ENCODE measurements around the gene SBF1. TPM values are rescaled to one million over a fixed set of nuclear protein-coding genes. Genes with fewer than 3 reads are reported as not detected.

Gene SBF1
- total RNA-seq, 1 experiment from 2014 or later = 97.2 TPM

- intact Hi-C loops (cut with micrococcal nuclease; ENCODE audit: unreplicated experiment) = no loop called here
- no peaks in the 10 kb centered on the region for H3K27me3 ChIP-seq (replicated peaks; ENCODE audit: insufficient read depth, low read depth, low read length, poor library complexity)
- TF ChIP-seq, protein P1, sequence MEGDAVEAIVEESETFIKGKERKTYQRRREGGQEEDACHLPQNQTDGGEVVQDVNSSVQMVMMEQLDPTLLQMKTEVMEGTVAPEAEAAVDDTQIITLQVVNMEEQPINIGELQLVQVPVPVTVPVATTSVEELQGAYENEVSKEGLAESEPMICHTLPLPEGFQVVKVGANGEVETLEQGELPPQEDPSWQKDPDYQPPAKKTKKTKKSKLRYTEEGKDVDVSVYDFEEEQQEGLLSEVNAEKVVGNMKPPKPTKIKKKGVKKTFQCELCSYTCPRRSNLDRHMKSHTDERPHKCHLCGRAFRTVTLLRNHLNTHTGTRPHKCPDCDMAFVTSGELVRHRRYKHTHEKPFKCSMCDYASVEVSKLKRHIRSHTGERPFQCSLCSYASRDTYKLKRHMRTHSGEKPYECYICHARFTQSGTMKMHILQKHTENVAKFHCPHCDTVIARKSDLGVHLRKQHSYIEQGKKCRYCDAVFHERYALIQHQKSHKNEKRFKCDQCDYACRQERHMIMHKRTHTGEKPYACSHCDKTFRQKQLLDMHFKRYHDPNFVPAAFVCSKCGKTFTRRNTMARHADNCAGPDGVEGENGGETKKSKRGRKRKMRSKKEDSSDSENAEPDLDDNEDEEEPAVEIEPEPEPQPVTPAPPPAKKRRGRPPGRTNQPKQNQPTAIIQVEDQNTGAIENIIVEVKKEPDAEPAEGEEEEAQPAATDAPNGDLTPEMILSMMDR (conservative IDR thresholded peaks at IDR 0.05; ENCODE audit: low read depth, low read length) = no peak
- TF ChIP-seq EZH2 (IDR thresholded peaks at IDR 0.05; ENCODE audit: borderline replicate concordance, low read depth, low read length, poor library complexity, severe bottlenecking) = no peak
- ChIA-PET CTCF (no interaction called here), POLR2A (ENCODE audit: low non-redundant PET) (no interaction called here)
- no peak overlapping the region for H3K27ac ChIP-seq (ENCODE audit: low read depth, low read length, poor library complexity, severe bottlenecking)
- H3K4me1 ChIP-seq (ENCODE audit: insufficient read depth, low read length, poor library complexity, severe bottlenecking) = no peaks in the 10 kb centered on the region
- peaks cover 65% of the 10 kb centered on the region for H3K36me3 ChIP-seq (ENCODE audit: insufficient read depth, low read length, poor library complexity, severe bottlenecking)
- no TSS peak for BruUV-seq (replicated peaks)
- no peaks in the 10 kb centered on the region for H3K9me3 ChIP-seq (ENCODE audit: low read depth, low read length, poor library complexity, severe bottlenecking)
- no peak for DNase-seq (ENCODE audit: low spot score)
- no peak overlapping the region for H3K4me3 ChIP-seq (ENCODE audit: low read depth, low read length, poor library complexity, severe bottlenecking)
Observed at GRCh38 chr22:50440544-50441249, 34.1 kb downstream of the SBF1 start.

DNA sequence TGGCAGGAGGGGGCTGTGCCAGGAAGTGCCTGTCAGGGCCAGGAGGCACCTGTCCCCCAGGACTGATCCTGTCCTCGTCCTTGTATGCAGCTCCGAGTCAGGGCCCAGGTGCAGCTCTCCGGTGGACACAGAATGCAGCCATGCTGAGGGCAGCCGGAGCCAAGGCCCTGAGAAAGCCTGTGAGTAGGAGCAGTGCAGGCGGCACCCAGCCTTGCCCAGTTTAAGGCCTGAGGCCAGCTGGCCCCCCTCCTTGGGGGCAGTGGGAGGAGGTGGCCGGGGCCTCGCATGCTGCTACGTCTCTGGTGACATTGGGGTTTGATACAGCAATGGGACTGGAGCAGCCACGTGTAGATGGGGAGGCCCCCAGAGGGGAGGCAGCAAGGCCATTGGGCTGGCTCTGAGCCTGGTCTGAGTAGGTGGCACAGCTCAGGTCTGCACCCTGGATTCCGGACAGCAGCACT, 34.9 kb downstream of the SBF1 start:
- no TSS peak for BruUV-seq (replicated peaks)

DNA sequence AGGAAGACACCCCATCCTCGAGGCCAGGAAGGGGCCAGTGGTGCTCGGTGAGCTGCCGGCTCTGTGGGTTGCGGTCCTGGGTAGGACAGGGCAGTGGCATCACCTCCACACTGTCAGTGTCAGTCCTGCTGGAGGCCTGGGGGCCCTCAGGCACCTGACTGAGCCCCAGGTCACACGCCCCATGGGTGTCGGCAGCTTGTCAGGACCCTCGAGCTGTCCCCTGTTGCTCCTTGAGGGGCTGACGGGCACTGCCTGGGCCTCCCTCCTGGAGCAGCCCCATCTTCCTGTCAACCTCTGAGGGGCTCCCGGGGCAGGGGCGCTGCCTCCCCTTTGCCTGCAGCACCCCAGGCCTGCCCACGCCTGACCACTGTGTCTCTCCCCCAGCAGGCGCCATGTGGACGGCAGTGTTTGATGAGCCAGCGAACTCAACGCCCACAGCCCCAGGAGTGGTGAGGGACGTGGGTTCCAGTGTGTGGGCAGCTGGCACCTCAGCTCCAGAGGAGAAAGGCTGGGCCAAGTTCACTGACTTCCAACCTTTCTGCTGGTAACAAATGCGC, 35.4 kb downstream of the SBF1 start:
- Histone ChIP-seq H3K27me3 (replicated peaks; ENCODE audit: insufficient read depth, low read depth, low read length, poor library complexity) (no peaks in the 10 kb centered on the region), H3K36me3 (ENCODE audit: insufficient read depth, low read length, poor library complexity, severe bottlenecking) (peaks cover 57% of the 10 kb centered on the region), H3K27ac (ENCODE audit: low read depth, low read length, poor library complexity, severe bottlenecking) (no peak overlapping the region), H3K9me3 (ENCODE audit: low read depth, low read length, poor library complexity, severe bottlenecking) (no peaks in the 10 kb centered on the region), H3K4me3 (ENCODE audit: low read depth, low read length, poor library complexity, severe bottlenecking) (no peak overlapping the region), H3K4me1 (ENCODE audit: insufficient read depth, low read length, poor library complexity, severe bottlenecking) (no peaks in the 10 kb centered on the region)
- intact Hi-C loops (cut with micrococcal nuclease; ENCODE audit: unreplicated experiment) = no loop called here
- TF ChIP-seq, protein P1 (conservative IDR thresholded peaks at IDR 0.05; ENCODE audit: low read depth, low read length) = no peak
- TF ChIP-seq EZH2 (IDR thresholded peaks at IDR 0.05; ENCODE audit: borderline replicate concordance, low read depth, low read length, poor library complexity, severe bottlenecking) = no peak
- BruUV-seq (replicated peaks) = no TSS peak
- ChIA-PET POLR2A (ENCODE audit: low non-redundant PET) (no interaction called here), CTCF (no interaction called here)
- DNase-seq (ENCODE audit: low spot score) = no peak

More for the DNA sequence above, 34.9 kb downstream of the SBF1 start:
- no peak overlapping the region for H3K4me3 ChIP-seq (ENCODE audit: low read depth, low read length, poor library complexity, severe bottlenecking)
- no peaks in the 10 kb centered on the region for H3K27me3 ChIP-seq (replicated peaks; ENCODE audit: insufficient read depth, low read depth, low read length, poor library complexity)
- peaks cover 62% of the 10 kb centered on the region for H3K36me3 ChIP-seq (ENCODE audit: insufficient read depth, low read length, poor library complexity, severe bottlenecking)
- CTCF ChIA-PET = no interaction called here
- no peaks in the 10 kb centered on the region for H3K4me1 ChIP-seq (ENCODE audit: insufficient read depth, low read length, poor library complexity, severe bottlenecking)
- no peak for DNase-seq (ENCODE audit: low spot score)
- POLR2A ChIA-PET (ENCODE audit: low non-redundant PET) = no interaction called here
- TF ChIP-seq EZH2 (IDR thresholded peaks at IDR 0.05; ENCODE audit: borderline replicate concordance, low read depth, low read length, poor library complexity, severe bottlenecking) = no peak
- TF ChIP-seq, protein P1 (conservative IDR thresholded peaks at IDR 0.05; ENCODE audit: low read depth, low read length) = no peak
- no peak overlapping the region for H3K27ac ChIP-seq (ENCODE audit: low read depth, low read length, poor library complexity, severe bottlenecking)
- H3K9me3 ChIP-seq (ENCODE audit: low read depth, low read length, poor library complexity, severe bottlenecking) = no peaks in the 10 kb centered on the region
- intact Hi-C loops (cut with micrococcal nuclease; ENCODE audit: unreplicated experiment) = no loop called here

Data from A673 (cell line).